ENCODE measurements around the gene FAM193A. TPM values are rescaled to one million over a fixed set of nuclear protein-coding genes. Genes with fewer than 3 reads are reported as not detected.
"Not testable (repeated sequence)": the region's sequence is repeated elsewhere in the genome, so short reads cannot be mapped to it uniquely, and the experiment has no call there.

Gene FAM193A
- polyA plus RNA-seq, 1 of the 3 experiments (the other 2 are of a cell fraction) = 9.2 TPM

- H3K27ac ChIP-seq (ENCODE audit: low read depth in 2 of 2, low read length in 1 of 2) = peak overlapping the region in 1 of 2 experiments; percentile 24; a peak in 2 of 4 replicates
- H3K27me3 ChIP-seq (ENCODE audit: insufficient read depth) = no peaks in the 10 kb centered on the region
- no peaks in the 10 kb centered on the region for H3K9me2 ChIP-seq
- CTCF ChIA-PET = interaction anchor here (1.3 kb wide), 1 partner anchor 10 kb away, joined by 3 read pairs; no protein-coding TSS in a partner anchor
- H3K9ac ChIP-seq = no peak overlapping the region
- peaks cover 4% of the 10 kb centered on the region for H3F3A ChIP-seq (replicated peaks; ENCODE audit: insufficient read depth)
- POLR2A ChIA-PET = no interaction called here
- no peak overlapping the region for H3K4me2 ChIP-seq
- no peaks in the 10 kb centered on the region for H3K36me3 ChIP-seq (replicated peaks in 1 of 2; ENCODE audit: control insufficient read depth in 1 of 2, insufficient read depth in 2 of 2, low read length in 1 of 2)
- H3K9me3 ChIP-seq = no peaks in the 10 kb centered on the region
- H3K79me2 ChIP-seq (ENCODE audit: insufficient read depth) = peaks cover 100% of the 10 kb centered on the region
- H3K4me3 ChIP-seq (ENCODE audit: low read depth in 2 of 2, low read length in 1 of 2) = no peak overlapping the region
- H4K20me1 ChIP-seq (ENCODE audit: insufficient read depth) = peaks cover 100% of the 10 kb centered on the region
- WGBS (ENCODE audit: low lambda C conversion rate) = 90% methylated on average over 8 of the region's 8 CpGs
- no peak for TF ChIP-seq TCF12 (IDR thresholded peaks at IDR 0.05)
- TF ChIP-seq MXI1 (IDR thresholded peaks at IDR 0.05; ENCODE audit: low read depth, low read length) = 0 out of 2 replicates have a peak, but pooled peaks have one; percentile 28
- TF ChIP-seq USF1 (IDR thresholded peaks at IDR 0.05; ENCODE audit: borderline replicate concordance, low read depth) = no peak
- 0 out of 2 replicates have a peak, but pooled peaks have one; percentile 15 for TF ChIP-seq RAD21 (IDR thresholded peaks at IDR 0.05; ENCODE audit: low read length)
- no peak for TF ChIP-seq FOXM1 (IDR thresholded peaks at IDR 0.05; ENCODE audit: low read depth)
- no peak overlapping the region for H2AFZ ChIP-seq (ENCODE audit: low read depth)
- DNase-seq = peak; percentile 54
- peaks cover 5 to 54% of the 10 kb centered on the region in 2 experiments; a peak in 2 of 4 replicates for H3K4me1 ChIP-seq (ENCODE audit: control insufficient read depth in 1 of 2, insufficient read depth in 2 of 2, low read depth in 1 of 2, low read length in 1 of 2)
Observed at GRCh38 chr4:2591189-2591588, 54.7 kb downstream of the FAM193A start.

- H3K4me3 ChIP-seq (ENCODE audit: low read depth in 2 of 2, low read length in 1 of 2); H3K36me3 ChIP-seq (replicated peaks in 1 of 2; ENCODE audit: control insufficient read depth in 1 of 2, insufficient read depth in 2 of 2, low read length in 1 of 2); DNase-seq; H3K9me2 ChIP-seq; H3K27ac ChIP-seq (ENCODE audit: low read depth in 2 of 2, low read length in 1 of 2); H3F3A ChIP-seq (replicated peaks; ENCODE audit: insufficient read depth); H3K27me3 ChIP-seq (ENCODE audit: insufficient read depth); H3K9me3 ChIP-seq; POLR2A ChIA-PET; H2AFZ ChIP-seq (ENCODE audit: low read depth); H3K9ac ChIP-seq; H3K4me2 ChIP-seq: not testable (repeated sequence)
- H3K79me2 ChIP-seq (ENCODE audit: insufficient read depth) = peaks cover 100% of the 10 kb centered on the region
- CTCF ChIA-PET = interaction anchor here (1.1 to 1.3 kb wide), 2 partner anchors 10 to 11 kb away, joined by 3 read pairs; no protein-coding TSS in a partner anchor
- H3K4me1 ChIP-seq (ENCODE audit: control insufficient read depth in 1 of 2, insufficient read depth in 2 of 2, low read depth in 1 of 2, low read length in 1 of 2) = peaks cover 5 to 62% of the 10 kb centered on the region in 2 experiments; a peak in 2 of 4 replicates
- whole genome bisulfite sequencing (ENCODE audit: low lambda C conversion rate) = 96% methylated on average over 12 of the region's 12 CpGs
- peaks cover 100% of the 10 kb centered on the region for H4K20me1 ChIP-seq (ENCODE audit: insufficient read depth)
Observed at GRCh38 chr4:2592014-2592413, 55.6 kb downstream of the FAM193A start.

GRCh38 chr4:2592572-2592971, 56.1 kb downstream of the FAM193A start:
- H3K9me3 ChIP-seq = no peaks in the 10 kb centered on the region
- no peak overlapping the region for H3K4me3 ChIP-seq (ENCODE audit: low read depth in 2 of 2, low read length in 1 of 2)
- peaks cover 100% of the 10 kb centered on the region for H3K79me2 ChIP-seq (ENCODE audit: insufficient read depth)
- POLR2A ChIA-PET = no interaction called here
- peak overlapping the region in 1 of 2 experiments; percentile 72; a peak in 2 of 4 replicates for H3K27ac ChIP-seq (ENCODE audit: low read depth in 2 of 2, low read length in 1 of 2)
- H3F3A ChIP-seq (replicated peaks; ENCODE audit: insufficient read depth) = peaks cover 4% of the 10 kb centered on the region
- H3K9me2 ChIP-seq = no peaks in the 10 kb centered on the region
- TF ChIP-seq FOXM1 (IDR thresholded peaks at IDR 0.05; ENCODE audit: low read depth) (no peak), FOSL2 (IDR thresholded peaks at IDR 0.05; ENCODE audit: borderline replicate concordance, low read depth) (no peak), USF2 (IDR thresholded peaks at IDR 0.05; ENCODE audit: borderline replicate concordance, low read depth, low read length) (no peak), CHD2 (IDR thresholded peaks at IDR 0.05; ENCODE audit: low read length, partially characterized antibody) (no peak), TEAD4 (IDR thresholded peaks at IDR 0.05; ENCODE audit: borderline replicate concordance, insufficient read depth) (no peak), SIN3A (IDR thresholded peaks at IDR 0.05; ENCODE audit: borderline replicate concordance, low read depth, low read length) (no peak), IRF3 (IDR thresholded peaks at IDR 0.05; ENCODE audit: low read depth, low read length) (no peak), POLR2AphosphoS5 (IDR thresholded peaks at IDR 0.05; ENCODE audit: low read depth, low read length) (no peak), EP300 (IDR thresholded peaks at IDR 0.05; ENCODE audit: borderline replicate concordance in 1 of 2, low read depth in 1 of 2, low read length in 1 of 2) (no peak), NRF1 (IDR thresholded peaks at IDR 0.05; ENCODE audit: low read depth, low read length) (no peak), JUND (IDR thresholded peaks at IDR 0.05) (no peak)
- peaks cover 100% of the 10 kb centered on the region for H4K20me1 ChIP-seq (ENCODE audit: insufficient read depth)
- 92% methylated on average over 5 of the region's 6 CpGs for WGBS (ENCODE audit: low lambda C conversion rate)
- DNase-seq = no peak
- no peaks in the 10 kb centered on the region for H3K27me3 ChIP-seq (ENCODE audit: insufficient read depth)
- CTCF ChIA-PET = interaction anchor here (1.1 to 1.3 kb wide), 2 partner anchors 9 to 11 kb away, joined by 3 read pairs; no protein-coding TSS in a partner anchor
- no peak overlapping the region for H3K4me2 ChIP-seq
- peaks cover 5 to 64% of the 10 kb centered on the region in 2 experiments; a peak in 2 of 4 replicates for H3K4me1 ChIP-seq (ENCODE audit: control insufficient read depth in 1 of 2, insufficient read depth in 2 of 2, low read depth in 1 of 2, low read length in 1 of 2)
- no peaks in the 10 kb centered on the region for H3K36me3 ChIP-seq (replicated peaks in 1 of 2; ENCODE audit: control insufficient read depth in 1 of 2, insufficient read depth in 2 of 2, low read length in 1 of 2)
- H2AFZ ChIP-seq (ENCODE audit: low read depth) = no peak overlapping the region
- H3K9ac ChIP-seq = no peak overlapping the region

Measured in SK-N-SH (cell line).